HG02571 (cell line): ENCODE results near the gene CRABP2.

Experiments
- ATAC-seq: cut with Tn5 transposase; IDR thresholded peaks from one replicate; pipeline ENCODE4 v1.9.1; 2021; ENCODE audit warnings: mild to moderate bottlenecking, moderate library complexity; ENCODE audit not compliant: unreplicated experiment

CRABP2 gene

DNA sequence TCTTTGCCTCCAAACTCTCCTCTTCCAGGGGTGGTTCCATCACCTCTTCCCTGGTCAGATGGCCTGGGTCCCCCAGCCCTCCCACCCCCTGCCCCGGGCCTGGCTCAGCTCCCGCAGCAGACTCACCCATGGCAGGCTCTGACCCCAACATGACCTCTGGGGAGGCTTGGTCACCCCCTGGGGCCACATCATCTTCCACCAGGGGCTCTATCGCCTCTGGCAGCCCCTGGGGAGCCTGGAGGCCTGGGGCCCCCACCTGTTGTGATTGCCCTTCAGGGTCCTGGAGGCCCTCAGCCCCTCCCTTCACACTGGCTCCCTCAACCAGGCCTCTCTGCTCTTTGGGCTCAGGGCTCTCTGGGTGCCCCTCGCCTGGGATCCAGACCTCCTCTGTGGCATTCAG is 34.6 kb downstream of the CRABP2 start:
- ATAC-seq: no peak

GRCh38 chr1:156670359-156670758 is 35.0 kb downstream of the CRABP2 start:
- no peak for ATAC-seq

DNA sequence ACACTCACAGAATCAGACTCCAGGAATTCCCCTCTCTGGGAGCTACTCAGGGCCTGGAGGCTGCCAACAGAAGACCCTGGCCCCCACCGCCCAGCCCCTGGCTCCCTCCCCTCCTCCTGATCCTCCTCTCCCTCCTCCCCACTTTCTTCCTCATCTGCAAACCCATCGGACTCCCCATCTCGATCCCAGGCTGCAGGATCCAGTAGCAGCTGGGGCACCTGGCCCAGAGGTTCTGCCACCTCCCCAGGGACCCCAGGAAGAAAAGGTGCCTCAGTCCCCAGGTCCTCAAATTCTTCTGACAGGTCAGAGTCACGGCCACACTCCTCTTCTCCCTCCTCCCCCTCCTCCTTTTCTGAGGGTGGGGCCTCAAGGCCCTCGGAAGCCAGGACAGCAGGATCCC is 35.6 kb downstream of the CRABP2 start:
- ATAC-seq: no peak

DNA sequence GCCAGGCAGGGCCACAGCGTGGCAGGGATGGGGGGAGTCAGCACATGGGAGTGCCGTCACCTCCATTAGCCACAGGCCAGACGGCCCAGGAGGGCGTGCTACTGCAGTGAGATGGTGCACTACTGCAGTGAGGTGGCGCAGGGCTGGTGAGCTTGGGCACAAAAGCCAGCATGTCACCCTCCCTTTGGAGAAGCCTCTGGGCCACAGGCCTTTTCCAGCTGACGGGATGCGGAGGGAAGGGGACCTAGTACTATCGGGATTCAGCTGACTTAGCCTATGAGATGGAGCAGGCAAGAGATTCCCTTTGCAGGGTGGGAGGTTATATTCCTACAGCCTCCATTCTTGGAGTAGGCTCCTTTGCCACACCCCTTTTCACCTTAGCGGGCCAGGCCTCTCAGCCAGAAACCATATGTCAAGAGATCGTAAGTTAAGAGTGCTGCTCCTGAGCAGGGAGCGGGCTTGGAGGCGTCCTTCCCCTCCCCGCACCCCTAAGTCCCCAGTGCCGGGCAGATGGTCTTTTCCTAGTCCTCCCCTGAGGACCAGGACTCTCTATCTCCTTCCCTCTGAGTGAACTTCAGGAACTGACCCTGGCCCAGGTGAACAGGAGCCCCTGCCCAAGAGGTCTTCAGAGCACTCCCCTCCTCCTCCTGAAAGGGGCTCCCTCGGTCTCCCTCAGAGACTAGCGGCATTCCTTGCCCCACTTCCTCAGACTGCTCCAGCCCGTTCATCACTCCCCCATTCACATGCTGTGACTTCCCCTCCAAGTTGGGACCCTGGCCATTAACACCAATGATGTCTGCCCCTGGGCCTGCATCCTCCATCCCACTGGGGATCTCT is 36.4 kb downstream of the CRABP2 start:
- no peak for ATAC-seq

DNA sequence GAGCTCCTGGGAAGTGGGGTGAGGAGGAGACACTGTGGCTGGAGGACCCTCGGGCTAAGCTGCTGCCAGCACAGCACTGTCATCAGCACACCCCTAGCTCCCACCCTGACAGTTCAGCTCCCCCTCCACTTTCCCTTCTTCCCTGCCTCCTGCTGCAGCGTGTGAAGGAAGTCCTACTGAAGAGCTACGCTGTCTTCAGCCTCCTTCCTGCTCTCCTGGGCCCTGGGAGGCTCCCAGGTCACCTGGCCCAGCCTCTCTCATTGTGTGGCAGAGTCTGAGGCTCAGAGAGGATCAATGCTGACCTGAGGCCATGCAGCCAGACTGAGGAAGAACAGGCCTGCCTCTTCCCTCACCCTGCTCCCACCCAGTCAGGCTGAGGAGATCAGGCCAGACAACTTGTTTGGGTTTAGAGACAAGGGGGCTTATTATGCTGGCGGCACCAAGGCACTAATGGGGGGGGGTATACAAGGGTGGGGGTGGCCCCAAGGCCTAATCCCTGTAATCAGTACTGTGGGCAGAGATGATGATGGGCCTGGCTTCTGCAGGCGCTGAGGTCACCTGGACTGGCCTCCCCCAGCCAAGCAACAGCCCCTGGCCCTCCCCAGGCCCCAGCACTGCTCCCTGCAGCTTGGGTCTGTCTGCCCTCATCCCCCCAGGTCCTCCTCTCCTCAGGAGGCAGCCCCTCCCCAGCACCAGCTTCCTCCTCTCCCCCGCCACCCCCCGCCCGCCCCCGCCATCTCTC is 37.2 kb downstream of the CRABP2 start:
- no peak for ATAC-seq

GRCh38 chr1:156667610-156667967 is 37.8 kb downstream of the CRABP2 start:
- ATAC-seq: no peak

DNA sequence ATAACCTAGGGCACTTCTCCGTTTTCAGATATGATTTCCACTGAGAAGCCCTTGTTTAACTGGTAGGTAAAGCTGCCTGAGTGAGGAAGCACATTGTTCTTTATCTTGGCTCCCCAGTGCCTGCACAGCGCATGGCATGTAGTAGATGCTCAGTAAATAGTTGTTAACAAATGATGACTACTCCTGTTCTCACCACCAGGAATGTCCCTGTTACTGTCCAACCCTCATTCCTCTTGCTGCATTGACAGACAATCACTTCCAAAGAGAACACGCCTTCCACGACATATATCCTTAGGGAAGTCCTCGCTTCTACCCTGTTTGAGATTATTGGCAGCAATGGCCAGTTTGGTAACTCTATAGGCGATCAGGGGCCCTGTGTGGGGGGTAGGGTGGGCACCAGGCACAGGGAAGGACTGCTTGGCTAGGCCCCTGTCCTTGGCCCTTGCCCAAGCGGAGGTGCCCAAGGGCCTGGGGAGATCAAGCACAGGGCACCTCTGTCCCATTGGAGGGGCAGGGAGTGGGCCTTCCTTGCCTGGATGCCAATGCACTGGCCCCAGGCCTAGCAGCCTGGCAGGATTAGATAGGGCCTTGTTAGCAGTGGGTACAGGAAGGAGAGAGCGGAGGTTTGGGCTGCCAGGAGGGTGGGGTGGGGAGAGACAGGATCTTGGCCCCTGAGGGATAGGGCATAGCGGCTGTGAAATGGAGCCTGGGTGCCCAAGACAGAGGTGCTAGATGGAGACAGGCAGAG is 38.3 kb downstream of the CRABP2 start:
- no peak for ATAC-seq

- ATAC-seq: no peak
Observed at GRCh38 chr1:156665539-156665938, 39.8 kb downstream of the CRABP2 start.

- ATAC-seq: no peak
Observed at GRCh38 chr1:156664767-156665411, 40.5 kb downstream of the CRABP2 start.

DNA sequence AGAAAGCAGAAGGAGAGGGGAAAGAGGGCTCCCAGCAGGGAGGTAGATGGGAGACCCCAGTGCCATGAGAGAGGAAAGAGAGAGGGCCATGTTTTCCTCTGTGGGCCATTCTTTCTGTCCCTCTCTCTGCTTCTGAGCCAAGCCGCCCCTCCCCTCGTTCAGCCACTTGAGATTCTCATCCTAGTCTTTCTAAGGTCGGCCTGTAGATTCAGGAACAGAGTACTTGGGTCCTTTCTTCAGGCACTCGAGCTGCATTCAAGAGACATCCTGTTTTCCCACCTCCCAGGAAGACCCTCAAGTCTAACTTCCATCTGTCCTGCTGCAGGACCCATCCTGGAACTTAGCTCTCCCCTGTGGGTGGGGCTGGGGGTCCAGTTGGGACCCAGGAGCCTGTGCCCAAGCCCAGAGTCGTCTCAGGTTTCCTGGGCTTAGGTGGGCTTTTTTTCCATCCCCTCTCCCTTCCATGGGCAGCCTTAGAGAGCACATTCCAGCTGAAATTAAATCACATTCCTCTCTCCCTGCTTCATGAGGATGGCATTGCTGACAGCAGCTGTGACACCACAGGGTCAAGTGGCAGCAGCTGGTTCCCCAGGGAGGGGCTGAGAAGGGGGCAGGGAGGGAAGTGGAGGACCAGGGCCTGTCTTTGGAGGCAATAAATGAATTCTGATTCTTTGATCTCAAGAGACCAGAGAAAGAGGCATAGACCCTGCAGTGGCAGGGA is 41.2 kb downstream of the CRABP2 start:
- ATAC-seq: no peak

DNA sequence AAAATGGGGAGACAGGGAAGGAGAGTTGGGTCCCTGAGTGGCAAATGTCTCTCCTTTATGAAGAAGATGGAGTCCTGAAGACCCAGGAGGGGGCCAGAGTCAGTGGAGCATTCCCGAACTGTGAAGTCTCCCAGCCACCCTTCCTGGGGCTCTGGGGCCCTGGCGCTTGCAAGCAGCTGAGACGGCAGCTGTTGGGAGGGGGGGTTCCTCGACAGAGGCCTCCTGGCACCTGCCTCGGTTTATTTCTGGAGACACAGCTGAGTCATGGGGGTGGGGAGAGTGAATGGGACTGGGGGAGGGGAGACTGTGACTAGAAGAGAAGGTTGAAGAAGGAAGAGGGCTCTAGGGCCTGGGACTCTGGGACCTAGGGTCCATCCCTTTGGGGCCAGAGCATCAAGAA is 42.2 kb downstream of the CRABP2 start:
- ATAC-seq: no peak

- no peak for ATAC-seq
Observed at GRCh38 chr1:156662800-156663055, 42.7 kb downstream of the CRABP2 start.

GRCh38 chr1:156662005-156662799 is 43.2 kb downstream of the CRABP2 start:
- no peak for ATAC-seq

DNA sequence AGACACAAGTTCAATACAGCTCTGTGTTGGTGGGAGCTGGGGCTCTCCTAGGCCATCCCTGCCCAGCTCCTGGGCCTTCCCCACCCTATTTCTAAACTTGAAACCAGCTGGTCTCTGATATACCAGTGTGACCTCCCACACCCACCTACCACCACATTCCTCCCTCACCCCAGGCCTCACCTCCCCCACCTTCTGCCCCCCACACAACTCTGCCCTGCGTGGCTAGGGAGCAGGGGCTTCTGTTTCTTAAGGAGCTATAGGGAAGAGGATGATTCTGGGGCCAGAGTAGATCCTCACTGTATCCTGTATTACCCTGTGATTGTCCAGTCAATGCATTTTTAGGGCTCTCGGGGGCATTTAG is 44.7 kb downstream of the CRABP2 start:
- no peak for ATAC-seq

DNA sequence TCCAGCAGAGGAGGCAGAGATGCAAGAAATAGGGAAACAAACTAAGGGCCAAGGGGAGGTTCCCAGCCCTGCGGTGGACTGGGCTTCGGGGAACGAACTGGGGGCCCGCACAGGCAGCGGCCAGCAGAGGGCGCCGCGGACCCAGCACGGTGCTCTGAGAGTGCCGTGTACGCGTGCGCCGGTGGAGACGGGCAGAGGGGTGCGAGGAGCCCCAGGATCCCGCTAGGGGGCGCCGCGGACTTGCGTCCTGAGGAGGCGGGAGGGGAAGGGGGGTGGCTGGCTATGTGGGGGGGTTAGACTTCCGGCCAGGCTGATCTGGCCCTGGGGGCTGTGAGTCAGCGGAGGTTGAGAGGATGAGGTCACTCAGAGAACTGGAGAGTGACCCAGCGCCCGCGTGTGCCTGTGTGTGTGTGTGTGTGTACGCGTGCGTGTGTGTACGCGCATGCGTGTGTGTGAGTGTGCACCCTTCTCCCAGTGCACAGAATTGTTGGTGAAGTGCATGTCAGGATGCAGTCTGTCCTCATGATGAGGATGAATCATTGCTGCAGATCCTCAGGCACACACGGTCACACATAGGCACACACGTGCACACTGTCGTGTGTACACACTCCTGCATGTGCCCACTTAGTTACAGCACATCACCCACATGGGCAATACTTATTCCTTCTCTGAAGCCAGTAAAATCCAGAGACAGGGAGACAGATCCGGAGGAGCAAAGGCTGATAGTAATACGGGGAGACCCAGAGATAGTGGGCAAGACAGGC is 45.2 kb downstream of the CRABP2 start:
- ATAC-seq: peak; percentile 61

GRCh38 chr1:156659661-156659987 is 45.8 kb downstream of the CRABP2 start:
- ATAC-seq: no peak

DNA sequence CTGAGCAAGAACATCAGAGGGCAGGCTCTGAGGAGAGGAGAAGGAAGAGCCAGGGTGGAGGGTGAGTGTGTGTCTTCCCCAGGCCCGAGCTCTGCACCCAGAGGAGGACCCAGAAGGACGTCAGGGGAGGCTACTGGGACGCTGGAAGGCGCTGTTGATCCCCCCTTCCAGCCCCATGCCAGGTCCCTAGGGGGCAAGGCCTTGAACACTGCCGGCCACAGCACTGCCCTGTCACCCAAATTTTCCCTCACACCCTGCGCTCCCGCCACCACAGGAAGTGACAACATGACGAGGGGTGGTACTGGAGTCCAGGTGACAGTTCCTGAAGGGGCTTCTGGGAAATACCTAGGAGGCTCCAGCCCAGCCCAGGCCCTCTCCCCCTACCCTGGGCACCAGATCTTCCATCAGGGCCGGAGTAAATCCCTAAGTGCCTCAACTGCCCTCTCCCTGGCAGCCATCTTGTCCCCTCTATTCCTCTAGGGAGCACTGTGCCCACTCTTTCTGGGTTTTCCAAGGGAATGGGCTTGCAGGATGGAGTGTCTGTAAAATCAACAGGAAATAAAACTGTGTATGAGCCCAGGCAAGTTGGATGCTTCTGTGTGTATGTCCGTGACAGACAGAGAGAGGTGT is 46.3 kb downstream of the CRABP2 start:
- ATAC-seq: no peak

- ATAC-seq: no peak
Observed at GRCh38 chr1:156658496-156658895, 46.9 kb downstream of the CRABP2 start.

DNA sequence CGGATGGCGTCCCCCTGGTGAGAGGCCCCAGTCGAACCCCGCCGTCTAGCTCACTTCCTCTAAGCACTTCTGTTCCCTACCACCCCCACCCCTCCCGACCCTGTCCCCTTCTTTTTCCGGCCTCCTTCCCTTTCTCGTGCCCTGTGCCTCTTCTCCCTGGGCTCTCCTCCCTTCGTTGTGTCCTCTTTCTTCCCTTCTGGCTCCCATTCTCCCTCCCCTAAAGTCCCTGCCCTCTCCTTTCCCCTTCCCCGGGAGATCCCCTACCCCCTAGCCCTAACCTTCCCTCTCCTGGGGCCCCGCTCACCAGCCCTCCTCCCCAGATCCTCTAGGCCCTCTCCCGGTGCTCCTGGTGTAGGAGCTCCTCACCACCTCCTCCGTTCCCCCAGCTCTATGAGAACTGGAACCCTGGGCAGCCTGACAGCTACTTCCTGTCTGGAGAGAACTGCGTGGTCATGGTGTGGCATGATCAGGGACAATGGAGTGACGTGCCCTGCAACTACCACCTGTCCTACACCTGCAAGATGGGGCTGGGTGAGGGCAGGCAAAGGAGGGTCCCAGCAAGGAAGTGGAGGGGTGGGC is 47.6 kb downstream of the CRABP2 start:
- ATAC-seq: no peak
